D721Med (cell line): ENCODE data around the gene SPTB.

Source experiments
- DNase-seq: peaks from one replicate; pipeline ENCODE4 v3.0.0; 2011; ENCODE audit warnings: low spot score; ENCODE audit not compliant: insufficient read length
- FAIRE-seq: peaks from 2 replicates; lab custom pipeline; 2011; peaks lifted over from hg19 to GRCh38; lab: Jason Lieb, UNC
- CTCF ChIP-seq: IDR thresholded peaks from 2 replicates; pipeline ENCODE4 v1.5.1; 2012; ENCODE audit warnings: mild to moderate bottlenecking, control low read depth; ENCODE audit not compliant: insufficient read depth; ENCODE audit errors: missing control alignments

SPTB gene

GRCh38 chr14:64843548-64843947, 36.2 kb downstream of the SPTB start:
- TF ChIP-seq CTCF, result no peak
- no peak for DNase-seq
- FAIRE-seq, result no peak

- FAIRE-seq, result no peak
Observed at GRCh38 chr14:64841772-64842750, 37.6 kb downstream of the SPTB start.

GRCh38 chr14:64841121-64841651, 38.5 kb downstream of the SPTB start:
- TF ChIP-seq CTCF, result no peak
- FAIRE-seq (no peak), DNase-seq (no peak)

More at GRCh38 chr14:64841772-64842750, 37.6 kb downstream of the SPTB start:
- DNase-seq, result no peak
- no peak for TF ChIP-seq CTCF

GRCh38 chr14:64838656-64839055, 41.1 kb downstream of the SPTB start:
- no peak for TF ChIP-seq CTCF
- FAIRE-seq (no peak), DNase-seq (no peak)

GRCh38 chr14:64835431-64835830, 44.3 kb downstream of the SPTB start:
- DNase-seq, result no peak
- TF ChIP-seq CTCF, result no peak
- FAIRE-seq, result no peak

GRCh38 chr14:64834965-64835364, 44.7 kb downstream of the SPTB start:
- DNase-seq (no peak), FAIRE-seq (no peak)
- no peak for TF ChIP-seq CTCF

- DNase-seq (no peak), FAIRE-seq (no peak)
- TF ChIP-seq CTCF, result no peak
Observed at GRCh38 chr14:64831419-64831818, 48.3 kb downstream of the SPTB start.
